NCI-H226 (cell line): ENCODE results near the gene ARID1A.

Experiments
- DNase-seq: peaks from one replicate; pipeline ENCODE4 v3.0.0-alpha.2; 2015

The ARID1A gene

DNA sequence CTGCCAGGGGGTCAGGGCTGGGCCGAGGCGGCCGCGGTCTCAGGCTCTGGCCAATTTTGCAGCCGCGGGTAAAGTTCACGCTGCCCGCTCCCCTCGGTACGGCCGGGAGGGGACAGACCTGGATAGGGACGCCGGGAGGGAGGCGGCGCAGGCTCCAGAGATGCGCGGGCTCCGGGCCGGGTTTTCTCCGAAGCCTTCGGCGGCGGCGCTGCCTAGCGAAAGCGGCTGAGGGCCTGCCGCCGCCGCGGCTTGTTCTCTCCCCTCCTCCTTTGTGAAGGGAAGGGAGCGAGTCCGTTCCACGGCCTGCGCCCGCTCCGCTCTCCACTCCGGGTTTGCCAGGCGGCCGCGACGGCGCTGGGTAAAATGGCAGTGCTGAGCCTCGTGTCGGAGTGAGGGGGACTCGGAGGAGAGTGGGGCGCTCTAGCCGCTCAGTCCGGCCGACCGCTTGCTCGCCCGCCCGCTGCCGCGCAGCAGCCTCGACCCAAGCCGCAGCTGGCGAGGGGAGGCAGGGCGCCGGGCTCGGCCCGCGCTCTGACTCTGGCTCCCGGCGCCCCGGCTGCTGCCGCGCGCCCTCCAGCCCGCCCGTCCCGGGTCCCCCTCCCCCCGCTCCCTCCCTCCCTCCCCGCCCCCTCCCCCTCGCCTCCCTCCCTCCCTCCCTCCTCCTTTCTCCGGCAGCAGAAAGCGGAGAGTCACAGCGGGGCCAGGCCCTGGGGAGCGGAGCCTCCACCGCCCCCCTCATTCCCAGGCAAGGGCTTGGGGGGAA is at the start of gene ARID1A:
TSS of gene ARID1A (plus strand) at position 660 of the 763 bp plus-strand sequence. CDS start 389 bp downstream, outside the sequence.
- DNase-seq, result peak; percentile 94

DNA sequence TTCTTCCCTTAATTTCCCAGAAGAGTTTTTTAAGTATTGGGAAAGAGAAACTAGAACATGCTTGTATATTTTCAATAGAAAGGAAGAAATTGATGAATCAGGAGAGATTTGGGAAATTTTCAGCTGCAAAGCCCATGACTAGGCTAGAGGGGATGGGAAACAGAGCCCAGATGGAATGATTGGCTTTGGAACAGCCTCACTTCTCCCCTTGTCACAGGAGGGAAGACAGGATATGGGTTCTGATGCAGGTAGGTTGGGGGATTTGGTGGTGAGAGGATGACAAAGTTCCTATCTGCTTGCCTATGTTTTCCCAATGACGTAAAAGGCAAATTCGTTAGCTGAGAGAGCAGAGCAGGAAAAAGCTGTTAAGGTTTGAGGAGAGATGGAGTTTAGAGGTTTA is 31.0 kb upstream of the ARID1A start:
- no peak for DNase-seq

DNA sequence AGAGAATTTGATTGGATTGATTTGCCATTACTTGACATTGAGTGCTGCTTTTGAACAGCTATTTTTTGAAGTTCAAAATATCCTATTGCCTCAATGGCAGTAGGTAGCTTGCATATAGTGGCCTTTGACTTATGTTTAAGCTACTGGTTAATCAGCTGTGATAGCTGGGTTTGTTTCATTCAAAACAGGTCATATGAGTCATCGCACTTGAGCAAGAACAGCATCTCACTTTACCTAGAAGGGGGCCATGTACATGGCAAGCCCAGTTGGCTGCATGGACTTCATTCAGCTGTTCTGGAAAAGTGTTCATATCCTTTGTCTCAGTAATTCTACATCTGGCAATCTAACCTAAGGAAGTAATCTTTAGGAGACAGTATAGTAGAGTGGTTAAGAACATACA is 29.0 kb upstream of the ARID1A start:
- DNase-seq, result peak; percentile 50

DNA sequence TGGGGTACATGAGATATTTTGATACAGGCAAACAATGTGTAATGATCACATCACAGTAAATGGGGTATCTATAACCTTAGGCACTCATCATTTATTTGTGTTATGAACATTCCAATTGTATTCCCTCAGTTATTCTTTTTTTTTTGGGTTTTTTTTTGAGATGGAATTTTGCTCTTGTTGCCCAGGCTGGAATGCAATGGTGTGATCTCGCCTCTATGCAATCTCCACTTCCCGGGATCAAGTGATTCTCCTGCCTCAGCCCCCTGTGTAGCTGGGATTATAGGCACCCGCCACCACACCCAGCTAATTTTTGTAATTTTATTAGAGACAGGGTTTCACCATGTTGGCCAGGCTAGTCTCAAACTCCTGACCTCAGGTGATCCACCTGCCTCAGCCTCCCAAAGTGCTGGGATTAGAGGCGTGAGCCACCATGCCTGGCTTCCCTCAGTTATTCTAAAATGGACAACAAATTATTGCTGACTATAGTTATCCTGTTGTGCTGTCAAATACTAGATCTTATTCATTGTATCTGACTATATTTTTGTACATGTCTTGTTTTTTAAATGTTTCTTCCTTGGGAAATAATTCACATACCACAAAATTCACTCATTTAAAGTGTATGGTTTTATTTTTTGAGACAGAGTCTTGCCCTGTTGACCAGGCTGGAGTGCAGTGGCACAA is 27.6 kb upstream of the ARID1A start:
- peak; percentile 41 for DNase-seq

DNA sequence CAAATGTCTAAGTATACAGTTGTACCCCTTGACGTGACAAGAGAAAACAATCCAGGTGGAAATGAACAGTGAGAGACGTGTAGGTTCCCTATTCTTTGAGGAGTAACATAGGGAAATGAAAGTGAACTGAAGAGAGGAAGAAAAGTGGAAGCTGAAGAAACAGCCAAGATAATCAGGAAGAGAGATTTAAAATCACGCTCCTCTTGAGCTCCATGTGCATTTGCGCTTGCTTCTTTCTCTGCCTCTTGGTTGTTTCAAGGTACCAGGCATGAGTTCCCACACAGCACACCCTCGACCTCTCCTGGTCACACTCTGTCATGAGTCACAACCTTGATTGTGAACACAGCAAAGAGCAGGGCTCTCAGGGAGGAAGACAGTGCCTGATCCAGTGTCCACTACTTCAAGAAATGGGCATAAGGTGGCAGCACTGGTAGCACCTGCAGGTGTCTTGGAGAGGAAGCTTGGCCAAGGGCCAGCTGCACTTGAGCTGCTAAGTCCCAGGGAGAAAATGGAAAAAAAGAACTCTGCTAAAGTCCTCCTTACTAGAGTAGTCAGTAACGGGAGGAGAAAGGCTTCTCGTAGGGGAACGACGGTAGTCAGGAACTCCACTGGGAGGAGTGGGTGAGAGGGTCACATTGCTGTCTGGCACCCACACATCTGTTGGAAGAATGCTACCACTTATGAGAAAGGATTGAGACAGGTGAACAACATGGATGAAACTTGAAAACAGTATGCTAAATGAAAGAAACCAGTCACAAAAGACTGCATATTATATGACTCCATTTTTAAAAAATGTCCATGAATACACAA is 18.3 kb upstream of the ARID1A start:
- DNase-seq, result peak; percentile 73

DNA sequence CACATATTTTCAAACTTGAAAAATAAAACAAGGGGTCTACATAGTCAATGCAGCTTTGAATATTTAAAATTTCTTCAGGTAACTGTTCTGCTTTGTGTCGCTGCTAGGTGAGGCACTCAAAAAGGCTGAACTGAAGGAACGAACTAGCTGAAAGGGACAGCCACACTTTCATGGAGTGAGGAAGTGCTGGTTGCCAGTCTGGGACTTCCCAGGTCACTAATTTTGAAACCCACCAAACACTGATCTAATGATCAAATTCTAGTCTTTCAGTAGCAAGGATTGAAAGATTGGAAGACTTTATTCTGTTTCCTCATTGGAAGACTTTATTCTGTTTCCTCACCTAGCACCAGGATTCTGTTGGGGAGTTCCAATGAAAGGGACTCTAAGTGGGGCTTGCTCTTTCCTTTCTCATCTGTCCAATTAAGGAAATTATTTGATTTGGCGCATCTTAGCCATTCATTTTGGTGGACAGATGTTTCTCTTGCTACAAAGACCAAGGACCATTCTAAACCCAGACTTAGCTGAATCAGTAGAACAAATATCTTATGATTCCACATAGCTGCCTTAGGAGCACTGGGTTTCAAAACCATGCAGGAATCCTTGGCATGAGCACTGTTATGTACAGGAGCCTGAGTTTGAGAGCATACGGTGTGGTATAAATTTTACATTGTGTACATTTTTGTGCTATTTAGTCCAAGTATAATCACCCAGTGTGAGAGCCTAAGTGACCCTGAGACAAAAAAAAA is 10.9 kb upstream of the ARID1A start:
- no peak for DNase-seq

DNA sequence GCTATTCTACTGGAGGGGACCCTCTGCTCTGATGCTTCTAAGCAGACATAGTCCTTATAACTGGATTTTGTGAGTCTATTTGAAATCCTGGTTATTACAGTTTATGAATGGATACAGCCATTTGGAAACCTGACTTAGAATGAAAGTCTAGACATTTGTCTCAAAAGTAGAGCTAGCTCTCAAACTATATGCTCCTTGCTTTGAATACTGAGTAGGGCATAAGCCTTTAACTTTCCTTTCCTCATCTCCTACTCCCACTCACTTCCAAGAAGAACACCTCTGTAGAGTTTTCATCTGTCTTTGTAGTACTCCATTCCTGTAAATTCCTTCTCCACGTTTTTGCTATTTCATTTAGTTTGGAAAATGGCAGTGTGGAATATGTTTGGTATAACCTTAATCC is 9.0 kb upstream of the ARID1A start:
- DNase-seq, result peak; percentile 36

DNA sequence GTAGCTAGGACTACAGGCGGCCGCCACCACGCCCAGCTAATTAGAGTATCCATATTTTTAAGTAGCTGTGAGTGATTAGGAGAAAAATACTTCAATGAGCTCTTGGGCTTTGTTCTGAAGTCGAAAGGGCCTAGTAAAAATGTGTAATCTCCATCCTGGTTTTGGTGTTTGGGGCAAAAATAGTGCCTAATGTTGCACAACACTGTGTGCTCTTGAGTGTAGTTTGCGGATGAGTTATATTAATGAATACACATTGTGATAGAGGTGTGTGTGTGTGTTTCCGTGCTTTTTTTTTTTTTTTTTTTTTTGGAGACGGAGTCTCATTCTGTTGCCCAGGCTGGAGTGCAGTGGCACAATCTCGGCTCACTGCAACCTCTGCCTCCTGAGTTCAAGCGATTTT is 6.3 kb upstream of the ARID1A start:
- no peak for DNase-seq

DNA sequence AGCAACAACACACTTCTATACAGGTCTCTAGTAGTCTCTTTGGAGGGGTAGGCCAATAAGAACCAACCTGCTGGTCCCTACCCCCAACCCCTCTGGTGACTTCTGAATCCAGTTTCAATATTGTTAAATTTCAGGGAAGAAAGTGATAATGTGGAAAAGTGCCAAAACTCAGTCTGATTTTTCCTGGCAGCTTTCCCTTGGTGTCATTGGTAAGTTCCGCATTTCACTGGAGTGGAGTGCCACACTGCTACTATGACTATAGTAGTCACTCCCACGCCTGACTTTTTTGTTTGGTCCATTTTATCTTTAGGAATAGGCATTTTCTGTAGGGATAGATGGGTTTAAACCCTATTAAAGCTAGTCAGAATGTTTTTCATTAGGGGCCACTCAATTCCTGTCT is 5.7 kb upstream of the ARID1A start:
- no peak for DNase-seq

DNA sequence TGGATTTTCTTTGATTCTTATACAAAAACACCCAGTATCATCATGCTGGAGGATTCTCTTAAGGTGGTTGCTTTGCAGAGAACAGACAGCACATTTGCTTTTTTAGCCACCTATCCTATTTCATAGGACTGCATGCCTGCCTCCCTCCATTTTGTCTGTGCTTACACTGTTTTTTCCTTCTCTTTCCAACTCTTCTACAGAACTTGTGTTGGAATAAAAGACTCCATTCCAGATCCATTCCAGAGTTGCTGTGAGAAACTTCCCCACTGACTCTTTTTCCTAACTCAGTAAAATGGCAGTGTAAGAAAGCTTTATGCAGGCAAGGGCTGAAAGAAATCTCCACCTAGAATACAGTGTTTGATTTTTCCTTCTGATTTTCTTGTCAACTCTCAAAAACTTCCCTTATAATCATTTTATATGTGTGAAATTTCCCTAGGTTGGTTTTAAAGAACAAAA is 5.2 kb upstream of the ARID1A start:
- DNase-seq, result no peak

DNA sequence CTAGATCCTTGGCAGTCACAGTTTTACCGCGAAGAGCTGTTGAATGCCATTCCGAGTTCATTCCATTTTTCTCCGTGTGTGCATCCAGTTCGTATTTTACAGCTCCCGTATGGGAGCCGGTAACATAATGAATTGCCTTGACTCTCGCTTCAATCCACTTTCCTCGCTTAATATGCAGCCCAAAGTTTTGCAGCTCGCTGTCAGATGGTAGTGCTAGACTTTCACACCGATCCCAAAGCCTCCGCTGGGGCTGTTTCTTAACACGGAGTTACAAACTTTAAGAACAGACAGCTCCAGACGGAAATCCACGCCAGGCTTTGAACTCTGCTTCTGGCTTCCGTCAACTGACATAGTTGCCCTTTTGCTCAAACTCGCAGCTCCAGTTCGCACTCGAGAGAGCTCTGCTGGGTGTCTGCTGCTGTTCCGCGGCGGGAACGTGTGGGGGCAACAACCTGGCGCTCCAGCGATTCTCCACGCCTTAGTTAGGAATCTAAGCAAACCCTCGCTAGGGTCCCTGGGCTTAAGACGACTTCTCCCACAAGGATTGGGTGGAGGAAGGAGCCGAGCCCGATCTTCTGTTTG is 3.5 kb upstream of the ARID1A start:
- peak; percentile 93 for DNase-seq

DNA sequence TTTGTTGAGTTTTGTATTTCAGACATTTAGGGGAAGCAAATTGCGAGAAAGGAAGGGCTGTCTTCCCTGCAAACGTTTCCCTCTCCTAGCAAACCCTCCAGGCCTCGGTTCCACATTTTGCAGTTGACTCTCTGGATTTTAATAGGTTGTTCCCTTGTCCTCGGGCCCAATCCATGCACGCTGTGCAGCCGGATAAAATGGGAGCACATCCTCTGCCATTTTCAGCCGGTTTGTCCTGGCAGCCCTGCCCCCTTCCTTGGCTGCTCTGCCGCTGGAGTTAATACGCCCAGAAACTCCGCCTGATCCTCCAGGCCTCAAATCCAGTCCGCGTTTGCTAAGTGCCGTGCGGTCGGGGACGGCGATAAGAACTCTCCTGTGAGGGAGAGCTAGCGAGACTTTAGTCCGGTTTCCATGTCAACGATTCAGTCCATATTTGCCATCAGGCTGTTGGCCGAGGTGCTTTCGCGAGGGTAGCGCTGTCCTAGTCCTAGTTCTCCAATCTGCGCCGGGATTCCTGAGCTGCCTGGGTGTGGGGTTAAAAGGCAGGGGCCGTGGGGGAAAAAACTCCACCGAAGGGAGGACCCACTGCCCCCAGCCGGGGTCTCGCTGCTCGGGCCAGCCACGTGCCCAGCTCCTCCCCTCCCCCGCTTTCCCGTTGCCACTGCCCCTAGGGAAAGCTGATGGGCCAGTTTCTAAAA is 2.9 kb upstream of the ARID1A start:
- DNase-seq, result peak; percentile 100

DNA sequence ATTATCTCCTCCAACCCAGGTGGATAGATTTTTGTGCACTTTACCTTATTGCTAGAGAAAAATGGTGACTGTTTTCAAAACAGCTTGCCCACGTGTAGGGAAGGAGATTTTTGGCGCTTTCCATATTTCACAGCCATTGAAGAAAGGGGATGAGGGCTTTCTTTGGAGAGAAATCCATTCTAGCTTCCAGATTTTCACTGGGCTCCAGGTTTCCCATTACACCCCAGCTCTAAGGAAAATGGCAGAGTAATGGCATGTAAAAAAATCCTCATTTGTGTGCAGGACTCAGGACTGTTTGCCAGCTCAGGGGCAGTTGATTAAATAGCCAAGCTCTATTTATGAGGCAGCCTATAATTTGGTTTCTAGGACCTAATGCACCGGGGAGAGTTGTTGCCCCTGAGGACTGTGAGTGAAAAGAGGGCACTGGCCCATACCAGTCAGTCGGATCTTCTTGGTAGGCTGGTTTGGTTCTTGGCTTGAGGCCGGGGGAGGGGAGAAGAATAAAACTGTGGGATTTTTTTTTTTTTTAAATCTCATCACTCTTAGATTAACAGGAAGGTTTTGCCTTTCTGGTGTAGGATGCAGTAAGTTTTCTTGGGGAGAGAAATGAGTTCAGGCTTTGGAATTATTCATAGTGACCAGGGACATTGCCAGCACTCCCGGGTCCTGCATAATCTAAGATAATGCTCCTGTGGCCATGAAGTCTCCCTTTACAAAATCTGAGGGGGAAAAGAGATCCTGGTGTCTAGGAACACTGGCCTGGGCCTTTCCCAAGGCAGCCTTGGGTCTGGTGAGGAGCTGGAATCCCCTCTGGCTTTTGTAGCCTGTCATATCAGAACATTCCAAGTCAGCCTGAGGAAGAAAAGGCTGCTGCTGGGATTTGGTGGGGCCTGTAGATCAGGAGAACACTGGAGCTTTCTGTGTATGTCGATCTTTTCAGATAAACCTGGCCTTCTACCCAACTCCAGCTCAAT is 1.9 kb upstream of the ARID1A start:
- no peak for DNase-seq

DNA sequence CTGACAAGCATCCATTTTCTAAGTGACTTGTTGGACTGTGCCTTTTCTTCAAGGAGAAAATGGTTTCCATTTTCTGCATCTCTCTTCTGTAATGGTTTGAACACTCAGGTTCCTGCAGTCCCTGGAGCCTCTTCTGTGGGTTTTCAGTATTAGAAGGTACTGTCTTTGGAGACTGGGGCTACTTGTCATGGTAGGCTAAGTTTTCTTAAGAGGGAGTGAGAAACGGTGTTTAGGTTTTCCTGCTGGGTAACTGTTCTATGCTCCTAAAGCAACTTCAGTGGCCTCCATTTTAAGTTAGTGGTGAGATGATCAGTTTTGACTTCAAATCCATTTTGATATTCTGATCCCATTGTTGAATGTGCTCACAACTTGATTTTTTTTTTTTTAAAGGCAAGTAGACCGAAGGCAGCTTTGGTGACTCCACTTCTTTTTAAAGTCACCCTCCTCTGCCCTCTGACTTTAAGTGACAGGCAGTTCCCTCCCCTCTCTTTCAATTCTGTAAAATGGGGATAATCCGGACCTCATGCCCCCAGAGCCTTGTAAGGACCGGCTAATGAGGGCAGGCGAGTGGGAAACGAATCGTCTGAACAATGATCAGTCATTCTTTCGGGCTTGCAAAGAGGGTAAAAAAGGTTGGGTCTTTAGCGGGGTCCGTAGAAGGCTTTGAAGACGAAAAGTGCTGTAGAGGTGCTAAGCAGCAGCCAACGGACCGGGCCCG is 1.0 kb upstream of the ARID1A start:
- no peak for DNase-seq

DNA sequence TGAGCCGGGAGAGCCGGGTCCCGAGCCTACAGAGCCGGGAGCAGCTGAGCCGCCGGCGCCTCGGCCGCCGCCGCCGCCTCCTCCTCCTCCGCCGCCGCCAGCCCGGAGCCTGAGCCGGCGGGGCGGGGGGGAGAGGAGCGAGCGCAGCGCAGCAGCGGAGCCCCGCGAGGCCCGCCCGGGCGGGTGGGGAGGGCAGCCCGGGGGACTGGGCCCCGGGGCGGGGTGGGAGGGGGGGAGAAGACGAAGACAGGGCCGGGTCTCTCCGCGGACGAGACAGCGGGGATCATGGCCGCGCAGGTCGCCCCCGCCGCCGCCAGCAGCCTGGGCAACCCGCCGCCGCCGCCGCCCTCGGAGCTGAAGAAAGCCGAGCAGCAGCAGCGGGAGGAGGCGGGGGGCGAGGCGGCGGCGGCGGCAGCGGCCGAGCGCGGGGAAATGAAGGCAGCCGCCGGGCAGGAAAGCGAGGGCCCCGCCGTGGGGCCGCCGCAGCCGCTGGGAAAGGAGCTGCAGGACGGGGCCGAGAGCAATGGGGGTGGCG is 371 bp downstream of the ARID1A start:
- no peak for DNase-seq

DNA sequence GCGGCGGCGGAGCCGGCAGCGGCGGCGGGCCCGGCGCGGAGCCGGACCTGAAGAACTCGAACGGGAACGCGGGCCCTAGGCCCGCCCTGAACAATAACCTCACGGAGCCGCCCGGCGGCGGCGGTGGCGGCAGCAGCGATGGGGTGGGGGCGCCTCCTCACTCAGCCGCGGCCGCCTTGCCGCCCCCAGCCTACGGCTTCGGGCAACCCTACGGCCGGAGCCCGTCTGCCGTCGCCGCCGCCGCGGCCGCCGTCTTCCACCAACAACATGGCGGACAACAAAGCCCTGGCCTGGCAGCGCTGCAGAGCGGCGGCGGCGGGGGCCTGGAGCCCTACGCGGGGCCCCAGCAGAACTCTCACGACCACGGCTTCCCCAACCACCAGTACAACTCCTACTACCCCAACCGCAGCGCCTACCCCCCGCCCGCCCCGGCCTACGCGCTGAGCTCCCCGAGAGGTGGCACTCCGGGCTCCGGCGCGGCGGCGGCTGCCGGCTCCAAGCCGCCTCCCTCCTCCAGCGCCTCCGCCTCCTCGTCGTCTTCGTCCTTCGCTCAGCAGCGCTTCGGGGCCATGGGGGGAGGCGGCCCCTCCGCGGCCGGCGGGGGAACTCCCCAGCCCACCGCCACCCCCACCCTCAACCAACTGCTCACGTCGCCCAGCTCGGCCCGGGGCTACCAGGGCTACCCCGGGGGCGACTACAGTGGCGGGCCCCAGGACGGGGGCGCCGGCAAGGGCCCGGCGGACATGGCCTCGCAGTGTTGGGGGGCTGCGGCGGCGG is 1.0 kb downstream of the ARID1A start:
- DNase-seq, result no peak

DNA sequence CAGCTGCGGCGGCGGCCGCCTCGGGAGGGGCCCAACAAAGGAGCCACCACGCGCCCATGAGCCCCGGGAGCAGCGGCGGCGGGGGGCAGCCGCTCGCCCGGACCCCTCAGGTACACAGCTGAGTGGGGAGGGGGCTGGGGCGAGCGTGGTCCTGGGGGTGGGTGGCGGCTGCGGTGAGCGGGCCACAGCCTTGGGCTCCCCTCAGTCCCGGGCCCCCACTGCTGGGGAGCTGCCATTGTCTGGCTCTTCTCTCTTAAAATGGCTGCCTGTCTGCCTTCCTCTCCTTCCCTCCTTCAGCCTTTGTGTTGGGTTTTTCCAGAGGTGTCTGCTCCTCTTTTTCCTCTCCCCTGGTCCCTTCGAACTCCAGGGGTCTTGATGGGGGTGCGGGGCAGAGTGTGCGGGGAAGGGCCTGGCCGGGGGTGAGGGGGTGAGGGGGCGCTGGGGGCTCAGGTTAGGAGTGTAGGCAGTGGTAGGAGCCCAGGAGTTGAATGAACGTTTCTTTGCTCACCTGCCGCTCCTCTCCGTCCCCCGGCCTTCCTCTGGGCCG is 1.7 kb downstream of the ARID1A start:
- DNase-seq, result no peak
